Measurements from ENCODE around the gene AGAP1. TPM values are rescaled to one million over a fixed set of nuclear protein-coding genes. Genes with fewer than 3 reads are reported as not detected.

AGAP1 gene
- total RNA-seq, 1 donor from 2014 or later = 39.4 TPM

- DNase-seq (ENCODE audit: low read depth) = peak; percentile 20
- H2AFZ ChIP-seq (ENCODE audit: low read depth, low read length) = no peak overlapping the region
- H3K4me2 ChIP-seq (ENCODE audit: low read length) = no peak overlapping the region
- no peaks in the 10 kb centered on the region for H3K79me2 ChIP-seq (ENCODE audit: insufficient read depth, low read length)
- H3K27me3 ChIP-seq (ENCODE audit: insufficient read depth, low read length) = no peaks in the 10 kb centered on the region
- H3K4me3 ChIP-seq (ENCODE audit: insufficient read depth, low read depth, low read length) = no peak overlapping the region
- H4K20me1 ChIP-seq (ENCODE audit: insufficient read depth, low read length) = no peaks in the 10 kb centered on the region
- TF ChIP-seq EZH2 (IDR thresholded peaks at IDR 0.05; ENCODE audit: insufficient read depth, low read length) = no peak
- no peaks in the 10 kb centered on the region for H3K9me3 ChIP-seq (ENCODE audit: insufficient read depth, low read depth, low read length)
- H3K27me3 Mint-ChIP-seq (ENCODE audit: low read depth, unreplicated experiment) = no peaks in the 10 kb centered on the region
- H3K36me3 ChIP-seq (ENCODE audit: insufficient read depth, low read length) = no peaks in the 10 kb centered on the region
- no peak overlapping the region for H3K27ac ChIP-seq (ENCODE audit: low read depth, low read length)
- H3K9ac ChIP-seq (ENCODE audit: low read length) = no peak overlapping the region
- no peak for FAIRE-seq
- H3K4me3 Mint-ChIP-seq (ENCODE audit: unreplicated experiment) = no peak overlapping the region
- H3K4me1 ChIP-seq (ENCODE audit: insufficient read depth, low read length) = no peaks in the 10 kb centered on the region
- H3K4me1 Mint-ChIP-seq (ENCODE audit: low read depth, unreplicated experiment) = peaks cover 3% of the 10 kb centered on the region
- H3K36me3 Mint-ChIP-seq (ENCODE audit: low read depth, unreplicated experiment) = peaks cover 9% of the 10 kb centered on the region
- H3K27ac Mint-ChIP-seq (ENCODE audit: unreplicated experiment) = no peak overlapping the region
- H3K9me3 Mint-ChIP-seq (ENCODE audit: unreplicated experiment) = no peaks in the 10 kb centered on the region
Measured at GRCh38 chr2:235850771-235851551, 357.1 kb downstream of the AGAP1 start.

DNA sequence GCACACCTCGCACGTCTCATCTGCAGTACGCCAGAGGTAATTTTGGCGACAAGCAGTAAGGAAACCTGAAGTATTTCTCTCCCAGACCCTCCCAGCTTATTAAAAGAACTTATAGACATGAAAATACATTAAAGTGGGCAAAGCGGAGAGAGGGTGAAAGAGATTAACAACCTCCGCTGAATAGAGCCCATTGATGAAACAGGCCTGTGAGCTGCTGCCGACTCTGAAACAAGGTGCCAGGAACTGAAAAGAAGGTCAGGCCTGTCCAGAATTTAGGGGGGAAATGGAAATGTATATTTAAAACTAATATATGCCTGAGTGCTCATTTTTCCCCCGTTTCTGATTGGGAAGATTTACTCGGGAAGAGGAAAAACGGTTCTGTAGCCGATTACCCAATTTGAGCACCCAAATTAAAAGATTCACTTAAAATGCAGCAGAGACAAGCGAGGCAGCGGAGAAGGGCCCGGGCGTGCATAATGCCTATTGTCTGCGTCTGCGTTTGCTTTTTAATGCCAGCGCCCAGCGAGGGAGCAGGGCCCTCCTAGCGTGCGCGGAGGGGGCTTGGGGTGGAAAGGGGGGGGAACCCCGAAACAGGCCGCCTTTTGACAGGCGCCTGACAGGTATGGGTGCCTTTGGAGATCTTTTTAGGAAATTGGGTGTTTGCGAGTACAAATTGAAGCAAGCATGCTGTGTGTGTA lies 358.1 kb downstream of the AGAP1 start:
- Mint-ChIP-seq H3K4me3 (ENCODE audit: unreplicated experiment) (no peak overlapping the region), H3K27ac (ENCODE audit: unreplicated experiment) (no peak overlapping the region), H3K27me3 (ENCODE audit: low read depth, unreplicated experiment) (no peaks in the 10 kb centered on the region), H3K9me3 (ENCODE audit: unreplicated experiment) (no peaks in the 10 kb centered on the region), H3K36me3 (ENCODE audit: low read depth, unreplicated experiment) (peaks cover 12% of the 10 kb centered on the region), H3K4me1 (ENCODE audit: low read depth, unreplicated experiment) (peaks cover 3% of the 10 kb centered on the region)
- no peaks in the 10 kb centered on the region for H4K20me1 ChIP-seq (ENCODE audit: insufficient read depth, low read length)
- no peaks in the 10 kb centered on the region for H3K4me1 ChIP-seq (ENCODE audit: insufficient read depth, low read length)
- FAIRE-seq (no peak), DNase-seq (ENCODE audit: low read depth) (no peak)
- TF ChIP-seq CTCF (IDR thresholded peaks at IDR 0.05; ENCODE audit: insufficient read depth, low read depth, low read length) = no peak
- no peak for TF ChIP-seq EZH2 (IDR thresholded peaks at IDR 0.05; ENCODE audit: insufficient read depth, low read length)
- H2AFZ ChIP-seq (ENCODE audit: low read depth, low read length) = no peak overlapping the region
- no peak overlapping the region for H3K4me2 ChIP-seq (ENCODE audit: low read length)
- H3K79me2 ChIP-seq (ENCODE audit: insufficient read depth, low read length) = no peaks in the 10 kb centered on the region
- H3K27ac ChIP-seq (ENCODE audit: low read depth, low read length) = no peak overlapping the region
- no peak overlapping the region for H3K4me3 ChIP-seq (ENCODE audit: insufficient read depth, low read depth, low read length)
- H3K9me3 ChIP-seq (ENCODE audit: insufficient read depth, low read depth, low read length) = no peaks in the 10 kb centered on the region
- no peak overlapping the region for H3K9ac ChIP-seq (ENCODE audit: low read length)
- H3K27me3 ChIP-seq (ENCODE audit: insufficient read depth, low read length) = no peaks in the 10 kb centered on the region
- no peaks in the 10 kb centered on the region for H3K36me3 ChIP-seq (ENCODE audit: insufficient read depth, low read length)

- DNase-seq (ENCODE audit: low read depth) (no peak), FAIRE-seq (no peak)
- no peaks in the 10 kb centered on the region for H4K20me1 ChIP-seq (ENCODE audit: insufficient read depth, low read length)
- Mint-ChIP-seq H3K27me3 (ENCODE audit: low read depth, unreplicated experiment) (no peaks in the 10 kb centered on the region), H3K4me3 (ENCODE audit: unreplicated experiment) (no peak overlapping the region), H3K36me3 (ENCODE audit: low read depth, unreplicated experiment) (peaks cover 14% of the 10 kb centered on the region), H3K9me3 (ENCODE audit: unreplicated experiment) (no peaks in the 10 kb centered on the region), H3K4me1 (ENCODE audit: low read depth, unreplicated experiment) (peaks cover 3% of the 10 kb centered on the region), H3K27ac (ENCODE audit: unreplicated experiment) (no peak overlapping the region)
- no peaks in the 10 kb centered on the region for H3K36me3 ChIP-seq (ENCODE audit: insufficient read depth, low read length)
- no peaks in the 10 kb centered on the region for H3K27me3 ChIP-seq (ENCODE audit: insufficient read depth, low read length)
- TF ChIP-seq EZH2 (IDR thresholded peaks at IDR 0.05; ENCODE audit: insufficient read depth, low read length) (no peak), CTCF (IDR thresholded peaks at IDR 0.05; ENCODE audit: insufficient read depth, low read depth, low read length) (no peak)
- no peak overlapping the region for H3K4me3 ChIP-seq (ENCODE audit: insufficient read depth, low read depth, low read length)
- H3K9me3 ChIP-seq (ENCODE audit: insufficient read depth, low read depth, low read length) = no peaks in the 10 kb centered on the region
- no peak overlapping the region for H2AFZ ChIP-seq (ENCODE audit: low read depth, low read length)
- no peak overlapping the region for H3K4me2 ChIP-seq (ENCODE audit: low read length)
- H3K79me2 ChIP-seq (ENCODE audit: insufficient read depth, low read length) = no peaks in the 10 kb centered on the region
- H3K9ac ChIP-seq (ENCODE audit: low read length) = no peak overlapping the region
- no peaks in the 10 kb centered on the region for H3K4me1 ChIP-seq (ENCODE audit: insufficient read depth, low read length)
- H3K27ac ChIP-seq (ENCODE audit: low read depth, low read length) = no peak overlapping the region
Measured at GRCh38 chr2:235852526-235852920, 358.7 kb downstream of the AGAP1 start.
